Measurements from ENCODE around the gene NRGN.

NRGN gene

DNA sequence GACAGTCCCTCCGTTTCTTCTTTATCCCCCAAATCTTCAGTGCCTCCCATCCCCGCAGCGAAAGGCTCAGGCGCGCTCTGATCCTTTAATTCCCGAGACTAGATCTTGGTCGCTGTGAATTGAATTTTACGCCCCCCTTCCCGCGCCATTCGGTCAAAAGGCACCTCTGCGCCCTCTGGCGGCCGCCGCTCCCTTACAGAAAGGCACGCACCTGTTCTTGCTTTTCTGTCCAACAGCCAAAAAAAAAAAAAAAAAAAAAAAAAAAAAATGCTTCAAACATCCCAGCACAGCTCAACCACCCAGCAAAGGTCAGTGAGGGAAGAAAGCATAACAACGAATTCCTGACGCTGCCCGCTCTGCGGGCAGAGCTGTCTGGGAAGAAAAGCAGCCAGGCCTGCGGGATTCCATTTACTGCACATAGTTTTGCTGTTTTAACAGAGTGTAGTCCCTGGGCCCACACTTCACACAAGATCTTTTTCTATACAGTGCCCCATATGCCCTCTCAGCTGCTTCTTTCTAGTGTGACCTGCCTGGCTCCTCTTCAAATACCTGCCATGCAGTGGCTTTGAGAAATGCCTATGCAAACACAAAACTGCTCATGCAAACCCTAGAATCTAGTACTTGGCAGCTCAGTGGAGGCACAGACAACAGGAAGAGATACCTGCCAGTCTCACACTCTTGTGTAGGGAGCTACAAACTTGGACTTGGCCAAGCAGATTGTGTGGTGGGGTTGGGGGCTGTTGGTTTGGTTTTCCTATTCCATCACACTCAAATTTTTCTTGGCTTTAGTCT, 23.6 kb downstream of the NRGN start:
- Histone ChIP-seq H3K23ac (ENCODE audit: low read length) (no peak overlapping the region), H4K91ac (ENCODE audit: low read depth, low read length) (no peak overlapping the region), H3K14ac (ENCODE audit: low read length) (peak overlapping the region; percentile 81), H3K27me3 (ENCODE audit: insufficient read depth, low read length) (peaks cover 47% of the 10 kb centered on the region), H3K4me2 (ENCODE audit: low read length) (peak overlapping the region; percentile 63), H2BK5ac (ENCODE audit: low read depth, low read length, poor library complexity) (no peak overlapping the region), H3K79me2 (ENCODE audit: control insufficient read depth, insufficient read depth, low read length, poor library complexity) (no peaks in the 10 kb centered on the region), H3K4me3 (ENCODE audit: low read depth, low read length) (peak overlapping the region; percentile 34), H4K8ac (ENCODE audit: low read depth, low read length) (peak overlapping the region; percentile 34), H3K4me1 (ENCODE audit: control insufficient read depth in 1 of 2, insufficient read depth in 2 of 2, low read length in 2 of 2) (peaks cover 16 to 35% of the 10 kb centered on the region in 2 experiments), H3K4ac (ENCODE audit: low read depth, low read length) (peak overlapping the region; percentile 33), H3K9me3 (ENCODE audit: insufficient read depth, low read depth, low read length) (peaks cover 5% of the 10 kb centered on the region), H3K18ac (ENCODE audit: low read length) (peak overlapping the region; percentile 41), H2AK5ac (ENCODE audit: low read length) (peak overlapping the region; percentile 39), H2AFZ (ENCODE audit: insufficient read depth, low read length, poor library complexity) (peak overlapping the region; percentile 81), H4K12ac (ENCODE audit: low read depth, low read length) (no peak overlapping the region), H3K79me1 (ENCODE audit: low read length) (peaks cover 2% of the 10 kb centered on the region), H3K36me3 (ENCODE audit: control insufficient read depth in 1 of 2, insufficient read depth in 2 of 2, low read length in 2 of 2) (peaks cover 0 to 6% of the 10 kb centered on the region in 2 experiments), H2BK120ac (ENCODE audit: insufficient read depth, low read length, poor library complexity) (peak overlapping the region; percentile 11), H2BK12ac (ENCODE audit: low read length) (peak overlapping the region; percentile 51), H3K9ac (ENCODE audit: low read length) (peak overlapping the region; percentile 0), H3K27ac (ENCODE audit: low read depth, low read length) (peak overlapping the region; percentile 31)
- peak; percentile 92 to 95 for DNase-seq
- no CpG with 5 or more reads among the region's 21 CpGs for WGBS (ENCODE audit: extremely low coverage, insufficient coverage, insufficient read length)

DNA sequence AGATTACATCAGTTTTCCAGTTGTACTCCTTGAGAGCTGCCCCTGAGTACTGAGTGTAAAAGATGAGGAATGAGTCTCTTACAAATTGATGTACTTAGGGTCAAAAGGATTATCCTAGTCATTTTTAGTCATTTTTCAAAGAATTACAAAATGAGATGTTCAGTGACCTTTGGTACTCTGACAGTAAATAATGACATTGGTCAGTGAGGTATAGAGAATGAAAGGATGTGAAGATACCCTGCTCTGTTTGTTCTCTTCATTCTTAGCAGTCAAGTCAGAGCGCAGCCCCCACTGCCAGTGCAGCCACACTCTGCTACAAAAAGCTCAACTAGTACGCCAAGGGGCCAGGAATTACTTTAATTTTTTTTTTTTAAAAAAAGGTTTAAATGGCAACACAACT, 26.4 kb downstream of the NRGN start:
- H3K36me3 ChIP-seq (ENCODE audit: control insufficient read depth in 1 of 2, insufficient read depth in 2 of 2, low read length in 2 of 2), result peaks cover 0 to 6% of the 10 kb centered on the region in 2 experiments
- H4K8ac ChIP-seq (ENCODE audit: low read depth, low read length), result no peak overlapping the region
- no peak overlapping the region for H4K12ac ChIP-seq (ENCODE audit: low read depth, low read length)
- H4K91ac ChIP-seq (ENCODE audit: low read depth, low read length), result no peak overlapping the region
- H2AFZ ChIP-seq (ENCODE audit: insufficient read depth, low read length, poor library complexity), result no peak overlapping the region
- H3K14ac ChIP-seq (ENCODE audit: low read length), result no peak overlapping the region
- H2BK5ac ChIP-seq (ENCODE audit: low read depth, low read length, poor library complexity), result no peak overlapping the region
- no peak for DNase-seq
- no peak overlapping the region for H3K4me2 ChIP-seq (ENCODE audit: low read length)
- H3K79me1 ChIP-seq (ENCODE audit: low read length), result peaks cover 10% of the 10 kb centered on the region
- no peak overlapping the region for H3K23ac ChIP-seq (ENCODE audit: low read length)
- H3K9me3 ChIP-seq (ENCODE audit: insufficient read depth, low read depth, low read length), result no peaks in the 10 kb centered on the region
- peaks cover 19% of the 10 kb centered on the region for H3K27me3 ChIP-seq (ENCODE audit: insufficient read depth, low read length)
- H3K18ac ChIP-seq (ENCODE audit: low read length), result no peak overlapping the region
- WGBS (ENCODE audit: extremely low coverage, insufficient coverage, insufficient read length), result no CpG with 5 or more reads among the region's 2 CpGs
- no peak overlapping the region for H2AK5ac ChIP-seq (ENCODE audit: low read length)
- peaks cover 14 to 26% of the 10 kb centered on the region in 2 experiments for H3K4me1 ChIP-seq (ENCODE audit: control insufficient read depth in 1 of 2, insufficient read depth in 2 of 2, low read length in 2 of 2)
- no peak overlapping the region for H3K27ac ChIP-seq (ENCODE audit: low read depth, low read length)
- no peak overlapping the region for H2BK12ac ChIP-seq (ENCODE audit: low read length)
- H3K4ac ChIP-seq (ENCODE audit: low read depth, low read length), result no peak overlapping the region
- H2BK120ac ChIP-seq (ENCODE audit: insufficient read depth, low read length, poor library complexity), result no peak overlapping the region
- no peaks in the 10 kb centered on the region for H3K79me2 ChIP-seq (ENCODE audit: control insufficient read depth, insufficient read depth, low read length, poor library complexity)
- H3K4me3 ChIP-seq (ENCODE audit: low read depth, low read length), result no peak overlapping the region
- no peak overlapping the region for H3K9ac ChIP-seq (ENCODE audit: low read length)

DNA sequence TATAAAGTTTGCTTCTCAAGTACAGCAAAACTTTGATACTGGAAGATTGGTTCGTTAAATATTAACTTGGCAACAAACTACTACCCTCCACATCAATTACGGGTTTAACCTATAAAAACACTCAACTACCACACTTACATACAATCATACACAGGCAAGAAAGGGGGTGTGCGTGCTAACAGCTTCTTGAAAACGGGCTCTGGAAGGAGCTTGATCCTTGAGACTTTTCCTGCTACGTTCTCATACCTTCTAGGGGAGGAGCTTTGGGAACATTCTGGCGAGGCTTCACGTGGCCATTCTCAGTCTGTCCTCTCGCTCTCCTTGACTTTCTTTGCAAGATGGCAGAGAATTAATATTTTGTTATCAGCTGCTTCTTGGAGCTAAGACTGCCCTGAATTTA, 29.2 kb downstream of the NRGN start:
- H3K4me1 ChIP-seq (ENCODE audit: control insufficient read depth in 1 of 2, insufficient read depth in 2 of 2, low read length in 2 of 2), result peaks cover 6 to 8% of the 10 kb centered on the region in 2 experiments
- no peak overlapping the region for H2AFZ ChIP-seq (ENCODE audit: insufficient read depth, low read length, poor library complexity)
- H2BK120ac ChIP-seq (ENCODE audit: insufficient read depth, low read length, poor library complexity), result peak overlapping the region; percentile 97
- H3K79me2 ChIP-seq (ENCODE audit: control insufficient read depth, insufficient read depth, low read length, poor library complexity), result no peaks in the 10 kb centered on the region
- WGBS (ENCODE audit: extremely low coverage, insufficient coverage, insufficient read length), result no CpG with 5 or more reads among the region's 8 CpGs
- peak overlapping the region; percentile 76 for H3K4ac ChIP-seq (ENCODE audit: low read depth, low read length)
- H3K9ac ChIP-seq (ENCODE audit: low read length), result no peak overlapping the region
- peak overlapping the region; percentile 98 for H2BK12ac ChIP-seq (ENCODE audit: low read length)
- H3K79me1 ChIP-seq (ENCODE audit: low read length), result peaks cover 7% of the 10 kb centered on the region
- H3K27me3 ChIP-seq (ENCODE audit: insufficient read depth, low read length), result no peaks in the 10 kb centered on the region
- no peaks in the 10 kb centered on the region for H3K9me3 ChIP-seq (ENCODE audit: insufficient read depth, low read depth, low read length)
- H2AK5ac ChIP-seq (ENCODE audit: low read length), result peak overlapping the region; percentile 99
- H3K27ac ChIP-seq (ENCODE audit: low read depth, low read length), result peak overlapping the region; percentile 90
- peaks cover 1 to 6% of the 10 kb centered on the region in 2 experiments for H3K36me3 ChIP-seq (ENCODE audit: control insufficient read depth in 1 of 2, insufficient read depth in 2 of 2, low read length in 2 of 2)
- H4K8ac ChIP-seq (ENCODE audit: low read depth, low read length), result peak overlapping the region; percentile 70
- H2BK5ac ChIP-seq (ENCODE audit: low read depth, low read length, poor library complexity), result peak overlapping the region; percentile 93
- peak overlapping the region; percentile 92 for H3K14ac ChIP-seq (ENCODE audit: low read length)
- no peak overlapping the region for H3K23ac ChIP-seq (ENCODE audit: low read length)
- H4K91ac ChIP-seq (ENCODE audit: low read depth, low read length), result peak overlapping the region; percentile 96
- H3K18ac ChIP-seq (ENCODE audit: low read length), result peak overlapping the region; percentile 90
- no peak overlapping the region for H4K12ac ChIP-seq (ENCODE audit: low read depth, low read length)
- no peak overlapping the region for H3K4me3 ChIP-seq (ENCODE audit: low read depth, low read length)
- no peak overlapping the region for H3K4me2 ChIP-seq (ENCODE audit: low read length)
- DNase-seq, result peak in 1 of 2 donors; percentile 32

DNA sequence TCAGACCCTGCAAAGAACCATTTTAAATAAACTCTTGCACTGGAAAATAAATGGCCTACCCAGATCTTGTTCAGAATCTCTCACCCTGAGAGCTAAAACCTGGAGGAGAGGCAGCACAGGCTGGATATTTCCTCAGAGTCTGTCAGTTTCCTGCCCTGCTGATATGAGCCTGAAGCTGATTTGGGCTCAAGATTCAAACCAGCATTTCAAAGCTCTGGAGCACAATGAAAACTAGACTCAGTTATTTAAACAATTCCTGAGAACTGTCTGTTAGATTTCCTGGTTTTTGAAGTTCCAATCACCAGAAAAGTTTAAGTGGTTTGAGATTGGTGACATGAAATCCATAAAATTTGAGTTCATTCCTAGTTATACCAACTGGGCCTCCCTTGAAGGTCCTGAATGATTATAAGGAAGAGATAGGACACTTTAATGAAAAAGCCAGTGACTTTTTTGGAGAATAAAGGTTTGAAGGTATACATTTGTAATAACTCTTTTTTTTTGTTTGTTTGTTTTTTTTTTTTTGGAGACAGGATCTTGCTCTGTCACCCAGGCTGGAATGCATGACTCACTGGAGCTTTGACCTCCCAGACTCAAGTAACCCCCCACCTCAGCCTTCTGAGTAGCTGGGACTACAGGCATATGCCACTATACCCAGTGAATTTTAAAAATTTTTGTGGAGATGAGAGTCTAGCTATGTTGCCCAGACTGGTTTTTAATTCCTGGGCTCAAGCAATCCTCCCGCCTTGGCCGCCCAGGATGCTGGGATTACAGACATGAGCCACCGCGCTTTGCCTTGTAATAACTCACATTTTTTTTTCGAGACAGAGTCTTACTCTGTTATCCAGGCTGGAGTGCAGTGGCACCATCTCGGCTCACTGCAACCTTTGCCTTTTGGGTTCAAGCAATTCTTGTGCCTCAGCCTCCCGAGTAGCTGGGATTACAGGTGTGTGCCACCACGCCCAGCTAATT, 30.3 kb downstream of the NRGN start:
- Histone ChIP-seq H3K4me3 (ENCODE audit: low read depth, low read length) (no peak overlapping the region), H3K23ac (ENCODE audit: low read length) (no peak overlapping the region), H3K79me2 (ENCODE audit: control insufficient read depth, insufficient read depth, low read length, poor library complexity) (no peaks in the 10 kb centered on the region), H3K4me2 (ENCODE audit: low read length) (peak overlapping the region; percentile 6), H2BK12ac (ENCODE audit: low read length) (no peak overlapping the region), H2BK120ac (ENCODE audit: insufficient read depth, low read length, poor library complexity) (no peak overlapping the region), H3K14ac (ENCODE audit: low read length) (no peak overlapping the region), H4K12ac (ENCODE audit: low read depth, low read length) (no peak overlapping the region), H3K4ac (ENCODE audit: low read depth, low read length) (no peak overlapping the region), H3K27ac (ENCODE audit: low read depth, low read length) (peak overlapping the region; percentile 90), H3K9me3 (ENCODE audit: insufficient read depth, low read depth, low read length) (no peaks in the 10 kb centered on the region), H2AK5ac (ENCODE audit: low read length) (no peak overlapping the region), H4K91ac (ENCODE audit: low read depth, low read length) (peak overlapping the region; percentile 45), H3K79me1 (ENCODE audit: low read length) (peaks cover 7% of the 10 kb centered on the region), H3K9ac (ENCODE audit: low read length) (no peak overlapping the region), H2AFZ (ENCODE audit: insufficient read depth, low read length, poor library complexity) (no peak overlapping the region), H3K4me1 (ENCODE audit: control insufficient read depth in 1 of 2, insufficient read depth in 2 of 2, low read length in 2 of 2) (peaks cover 6 to 8% of the 10 kb centered on the region in 2 experiments), H2BK5ac (ENCODE audit: low read depth, low read length, poor library complexity) (peak overlapping the region; percentile 52), H3K27me3 (ENCODE audit: insufficient read depth, low read length) (no peaks in the 10 kb centered on the region), H4K8ac (ENCODE audit: low read depth, low read length) (no peak overlapping the region), H3K36me3 (ENCODE audit: control insufficient read depth in 1 of 2, insufficient read depth in 2 of 2, low read length in 2 of 2) (peaks cover 1 to 8% of the 10 kb centered on the region in 2 experiments), H3K18ac (ENCODE audit: low read length) (no peak overlapping the region)
- DNase-seq, result peak; percentile 92 to 97
- no CpG with 5 or more reads among the region's 8 CpGs for WGBS (ENCODE audit: extremely low coverage, insufficient coverage, insufficient read length)

All from trophoblast cell (in vitro differentiated cells and primary cell).